Medulla oblongata (tissue), 1 donor: Measurements from ENCODE around the gene TTC9B.
"Not testable (repeated sequence)": the region's sequence is repeated elsewhere in the genome, so short reads cannot be mapped to it uniquely, and the experiment has no call there.

Experiments
- DNase-seq: peaks from one replicate; pipeline ENCODE4 v3.0.0-alpha.2; 2015; ENCODE audit errors: extremely low spot score

Gene TTC9B

GRCh38 chr19:40170303-40170989 lies 47.7 kb downstream of the TTC9B start:
- not testable (repeated sequence) for DNase-seq

GRCh38 chr19:40169482-40170302 lies 48.5 kb downstream of the TTC9B start:
- not testable (repeated sequence) for DNase-seq
